Skeletal muscle tissue (tissue), 4 donors: ENCODE measurements around the gene MORN1. TPM values are rescaled to one million over a fixed set of nuclear protein-coding genes. Genes with fewer than 3 reads are reported as not detected.

Source experiments
- H3K27ac ChIP-seq: one replicate; pipeline ENCODE4 v1.7.0; 2013; ENCODE audit warnings: mild to moderate bottlenecking, low read depth, low read length, inconsistent platforms
- H3K27me3 ChIP-seq, 3 donors: one replicate each; pipeline ENCODE4 v1.7.0; 2013; ENCODE audit warnings: low read length in 3 of 3; ENCODE audit not compliant: control insufficient read depth in 3 of 3, insufficient read depth in 3 of 3
- H3K36me3 ChIP-seq, 3 donors: one replicate each; pipeline ENCODE4 v1.7.0; 2013; ENCODE audit warnings: low read length in 3 of 3; ENCODE audit not compliant: control insufficient read depth in 3 of 3, insufficient read depth in 3 of 3
- H3K4me1 ChIP-seq, 3 donors: one replicate each; pipeline ENCODE4 v1.7.0; 2013; ENCODE audit warnings: low read length in 3 of 3, mild to moderate bottlenecking in 3 of 3; ENCODE audit not compliant: control insufficient read depth in 3 of 3, insufficient read depth in 3 of 3
- H3K4me3 ChIP-seq, 3 donors: one replicate each; pipeline ENCODE4 v1.7.0; 2013; ENCODE audit warnings: low read length in 3 of 3
- H3K9ac ChIP-seq, 3 donors: one replicate each; pipeline ENCODE4 v1.7.0; 2013; ENCODE audit warnings: low read length in 3 of 3, mild to moderate bottlenecking in 3 of 3, moderate library complexity in 2 of 3, low read depth in 1 of 3
- H3K9me3 ChIP-seq, 3 donors: one replicate each; pipeline ENCODE4 v1.7.0; 2013; ENCODE audit warnings: low read length in 3 of 3; ENCODE audit not compliant: control insufficient read depth in 3 of 3
- total RNA-seq: library from RNA; depleted of rRNA; stranded (reverse); fragments of >200 nt; gene quantifications from one replicate; pipeline ENCODE4 v1.2.3, GENCODE V29; 2014
- donor health status: Osteomylitis.

MORN1 gene
- total RNA-seq, 1 donor from 2014 or later: 4.2 TPM

GRCh38 chr1:2277741-2278488, 113.4 kb downstream of the MORN1 start:
- peaks cover 59 to 62% (median 62%) of the 10 kb centered on the region in 3 donors for H3K4me1 ChIP-seq
- H3K9ac ChIP-seq: peak overlapping the region in 1 of 3 donors; percentile 40
- no peaks in the 10 kb centered on the region for H3K27me3 ChIP-seq
- no peak overlapping the region for H3K4me3 ChIP-seq
- H3K27ac ChIP-seq: peak overlapping the region; percentile 30
- peaks cover 3 to 4% (median 4%) of the 10 kb centered on the region in 3 donors for H3K36me3 ChIP-seq
- no peaks in the 10 kb centered on the region for H3K9me3 ChIP-seq

DNA sequence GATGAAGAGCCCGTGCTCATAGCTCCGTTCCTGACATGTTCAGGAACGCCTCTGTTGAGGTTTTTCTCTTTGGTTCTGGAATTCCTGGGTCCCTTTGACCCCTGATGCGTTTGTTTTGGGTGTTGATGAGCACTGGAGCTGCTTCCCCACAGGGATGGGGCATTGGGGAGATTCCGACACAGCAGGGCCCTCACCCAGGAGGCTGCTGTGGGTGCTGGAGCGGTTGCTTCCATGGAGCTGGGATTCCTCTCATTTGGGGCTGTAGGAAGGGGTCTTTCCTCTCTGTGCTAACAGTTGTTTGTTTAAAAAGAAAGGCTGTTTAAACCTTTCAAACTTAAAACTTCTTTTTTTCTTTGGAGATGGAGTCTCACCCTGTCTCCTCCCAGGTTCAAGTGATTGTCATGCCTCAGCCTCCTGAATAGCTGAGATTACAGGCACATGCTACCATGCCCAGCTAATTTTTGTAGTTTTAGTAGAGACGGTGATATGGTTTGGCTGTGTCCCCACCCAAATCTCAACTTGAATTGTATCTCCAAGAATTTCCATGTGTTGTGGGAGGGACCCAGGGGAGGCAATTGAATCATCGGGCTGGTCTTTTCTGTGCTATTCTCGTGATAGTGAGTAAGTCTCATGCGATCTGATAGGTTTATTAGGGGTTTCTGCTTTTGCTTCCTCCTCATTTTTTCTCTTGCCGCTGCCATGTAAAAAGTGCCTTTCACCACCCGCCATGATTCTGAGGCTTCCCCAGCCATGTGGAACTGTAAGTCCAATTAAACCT, 114.4 kb downstream of the MORN1 start:
- H3K9me3 ChIP-seq: no peaks in the 10 kb centered on the region
- H3K4me1 ChIP-seq: peaks cover 66 to 68% (median 68%) of the 10 kb centered on the region in 3 donors
- no peak overlapping the region for H3K4me3 ChIP-seq
- no peak overlapping the region for H3K27ac ChIP-seq
- no peaks in the 10 kb centered on the region for H3K27me3 ChIP-seq
- no peak overlapping the region for H3K9ac ChIP-seq
- H3K36me3 ChIP-seq: peaks cover 3 to 4% (median 4%) of the 10 kb centered on the region in 3 donors

GRCh38 chr1:2275796-2276536, 115.4 kb downstream of the MORN1 start:
- H3K4me1 ChIP-seq: peaks cover 76 to 77% (median 77%) of the 10 kb centered on the region in 3 donors
- peak overlapping the region; percentile 30 for H3K27ac ChIP-seq
- H3K4me3 ChIP-seq: no peak overlapping the region
- H3K36me3 ChIP-seq: peaks cover 3 to 4% (median 4%) of the 10 kb centered on the region in 3 donors
- no peaks in the 10 kb centered on the region for H3K27me3 ChIP-seq
- no peak overlapping the region for H3K9ac ChIP-seq
- no peaks in the 10 kb centered on the region for H3K9me3 ChIP-seq

GRCh38 chr1:2274929-2275475, 116.4 kb downstream of the MORN1 start:
- Histone ChIP-seq H3K9me3 (no peaks in the 10 kb centered on the region), H3K4me1 (peaks cover 86% of the 10 kb centered on the region in 3 donors), H3K36me3 (peaks cover 3 to 4% (median 4%) of the 10 kb centered on the region in 3 donors), H3K27ac (peak overlapping the region; percentile 36), H3K27me3 (no peaks in the 10 kb centered on the region), H3K9ac (no peak overlapping the region), H3K4me3 (no peak overlapping the region)

- Histone ChIP-seq H3K27me3 (no peaks in the 10 kb centered on the region), H3K27ac (peak overlapping the region; percentile 36), H3K9ac (peak overlapping the region in 1 of 3 donors; percentile 16), H3K4me3 (no peak overlapping the region), H3K4me1 (peaks cover 85 to 90% (median 86%) of the 10 kb centered on the region in 3 donors), H3K9me3 (no peaks in the 10 kb centered on the region), H3K36me3 (peaks cover 3 to 4% (median 4%) of the 10 kb centered on the region in 3 donors)
Measured at GRCh38 chr1:2274231-2274928, 117.0 kb downstream of the MORN1 start.

DNA sequence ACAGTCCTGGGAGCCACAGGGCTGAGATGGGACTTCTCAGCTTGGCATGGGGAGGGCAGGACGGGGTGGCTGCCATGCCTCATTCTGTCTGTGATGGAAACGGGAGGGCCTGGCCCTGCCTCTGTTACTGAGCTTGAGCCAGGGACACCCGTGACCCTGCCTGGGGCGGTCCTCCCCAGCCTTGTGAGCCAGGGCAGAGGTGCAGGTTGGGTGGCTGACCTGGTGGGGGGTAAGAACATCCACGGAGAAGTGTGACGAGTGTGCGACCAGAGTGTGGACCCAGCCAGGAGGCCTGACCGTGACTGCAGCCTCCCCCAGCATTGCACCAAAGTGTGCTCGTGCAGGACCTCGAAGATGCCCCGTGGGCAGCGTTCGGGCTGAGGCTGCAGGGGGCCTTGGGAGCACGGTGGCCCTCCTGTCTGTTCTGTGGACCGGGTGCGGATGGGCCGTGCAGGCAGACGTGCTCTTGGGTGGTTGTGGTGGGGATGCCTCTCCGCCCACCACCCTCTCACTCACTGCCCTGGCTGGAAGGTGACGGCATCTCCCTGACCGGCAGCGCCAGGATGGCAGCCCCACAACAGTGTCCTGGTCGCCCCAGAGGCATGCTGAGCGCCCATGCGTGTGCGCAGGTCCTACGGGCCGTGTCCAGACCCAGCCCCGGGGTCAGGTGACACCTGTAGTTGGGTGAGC, 117.8 kb downstream of the MORN1 start:
- Histone ChIP-seq H3K4me3 (no peak overlapping the region), H3K9me3 (no peaks in the 10 kb centered on the region), H3K9ac (peak overlapping the region in 1 of 3 donors; percentile 40), H3K27me3 (no peaks in the 10 kb centered on the region), H3K27ac (no peak overlapping the region), H3K36me3 (peaks cover 3 to 4% (median 4%) of the 10 kb centered on the region in 3 donors), H3K4me1 (peaks cover 77 to 90% (median 82%) of the 10 kb centered on the region in 3 donors)

GRCh38 chr1:2272686-2273400, 118.5 kb downstream of the MORN1 start:
- H3K9ac ChIP-seq: peak overlapping the region in 1 of 3 donors; percentile 40
- H3K4me3 ChIP-seq: no peak overlapping the region
- no peak overlapping the region for H3K27ac ChIP-seq
- H3K36me3 ChIP-seq: peaks cover 3 to 4% (median 4%) of the 10 kb centered on the region in 3 donors
- H3K9me3 ChIP-seq: no peaks in the 10 kb centered on the region
- H3K4me1 ChIP-seq: peaks cover 76 to 90% (median 84%) of the 10 kb centered on the region in 3 donors
- H3K27me3 ChIP-seq: no peaks in the 10 kb centered on the region

GRCh38 chr1:2271841-2272655, 119.3 kb downstream of the MORN1 start:
- Histone ChIP-seq H3K9ac (peak overlapping the region in 1 of 3 donors; percentile 16), H3K4me3 (no peak overlapping the region), H3K27me3 (no peaks in the 10 kb centered on the region), H3K36me3 (no peaks in the 10 kb centered on the region), H3K9me3 (no peaks in the 10 kb centered on the region), H3K4me1 (peaks cover 78 to 91% (median 86%) of the 10 kb centered on the region in 3 donors), H3K27ac (no peak overlapping the region)
